NCI-H2196 treated with DMSO at 0.1 percent for 48 hours (cell line): ENCODE results near the gene OR13A1.
"Not testable (repeated sequence)": the region's sequence is repeated elsewhere in the genome, so short reads cannot be mapped to it uniquely, and the experiment has no call there.

Experiments
- DNase-seq: peaks from one replicate; lab custom pipeline; 2025; ENCODE audit not compliant: unreplicated experiment; lab: John Stamatoyannopoulos, UW

Gene OR13A1, protein sequence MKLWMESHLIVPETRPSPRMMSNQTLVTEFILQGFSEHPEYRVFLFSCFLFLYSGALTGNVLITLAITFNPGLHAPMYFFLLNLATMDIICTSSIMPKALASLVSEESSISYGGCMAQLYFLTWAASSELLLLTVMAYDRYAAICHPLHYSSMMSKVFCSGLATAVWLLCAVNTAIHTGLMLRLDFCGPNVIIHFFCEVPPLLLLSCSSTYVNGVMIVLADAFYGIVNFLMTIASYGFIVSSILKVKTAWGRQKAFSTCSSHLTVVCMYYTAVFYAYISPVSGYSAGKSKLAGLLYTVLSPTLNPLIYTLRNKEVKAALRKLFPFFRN

DNA sequence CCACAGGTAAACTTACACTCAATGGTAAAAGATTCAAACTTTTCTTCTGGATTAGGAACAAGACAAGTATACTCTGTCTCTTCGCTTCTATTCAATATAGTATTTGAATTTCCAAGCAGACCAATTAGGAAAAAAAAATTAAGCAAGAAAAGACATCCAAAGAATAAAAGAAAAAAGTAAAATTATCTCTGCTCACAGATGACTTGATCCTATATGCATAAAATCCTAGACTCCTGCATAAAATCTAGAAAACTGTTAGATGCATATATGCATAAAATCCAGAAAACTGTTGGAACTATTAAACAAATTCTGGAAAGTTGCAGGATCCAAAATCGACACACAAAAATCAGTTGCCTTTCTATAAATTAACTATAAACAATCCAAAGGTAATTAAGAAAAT, at the start of gene OR13A1:
OR13A1 (minus strand) TSS at position 101 of the 400 bp plus-strand sequence. CDS start 11,186 bp downstream, outside the sequence.
- DNase-seq = no peak

GRCh38 chr10:45361983-45362799, 46.8 kb upstream of the OR13A1 start:
- not testable (repeated sequence) for DNase-seq

GRCh38 chr10:45358961-45359360, 43.6 kb upstream of the OR13A1 start:
- not testable (repeated sequence) for DNase-seq

- DNase-seq = no peak
These were observed 40.1 kb upstream of the OR13A1 start for GRCh38 chr10:45355494-45355893.

GRCh38 chr10:45354261-45354660, 38.9 kb upstream of the OR13A1 start:
- DNase-seq = no peak

- no peak for DNase-seq
These were observed 37.8 kb upstream of the OR13A1 start for GRCh38 chr10:45353186-45353585.

DNA sequence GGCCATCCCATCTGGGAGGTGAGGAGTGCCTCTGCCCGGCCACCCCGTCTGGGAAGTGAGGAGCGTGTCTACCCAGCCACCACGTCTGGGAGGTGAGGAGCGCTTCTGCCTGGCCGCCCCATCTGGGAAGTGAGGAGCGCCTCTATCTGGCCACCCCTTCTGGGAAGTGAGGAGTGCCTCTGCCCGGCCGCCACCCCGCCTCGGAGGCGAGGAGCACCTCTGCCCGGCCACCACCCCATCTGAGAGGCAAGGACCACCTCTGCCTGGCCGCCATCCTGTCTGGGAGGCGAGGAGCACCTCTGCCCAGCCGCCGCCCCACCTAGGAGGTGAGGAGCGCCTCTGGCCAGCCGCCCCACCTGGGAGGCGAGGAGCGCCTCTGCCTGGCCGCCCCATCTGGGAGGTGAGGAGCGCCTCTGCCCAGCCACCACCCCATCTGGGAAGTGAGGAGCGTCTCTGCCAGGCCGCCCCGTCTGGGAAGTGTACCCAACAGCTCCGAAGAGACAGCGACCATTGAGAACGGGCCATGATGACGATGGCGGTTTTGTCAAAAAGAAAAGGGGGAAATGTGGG, 32.9 kb upstream of the OR13A1 start:
- DNase-seq = not testable (repeated sequence)

- not testable (repeated sequence) for DNase-seq
These were observed 32.1 kb upstream of the OR13A1 start for GRCh38 chr10:45347464-45347863.

GRCh38 chr10:45346652-45347335, 31.4 kb upstream of the OR13A1 start:
- not testable (repeated sequence) for DNase-seq

GRCh38 chr10:45340420-45340819, 25.0 kb upstream of the OR13A1 start:
- not testable (repeated sequence) for DNase-seq

DNA sequence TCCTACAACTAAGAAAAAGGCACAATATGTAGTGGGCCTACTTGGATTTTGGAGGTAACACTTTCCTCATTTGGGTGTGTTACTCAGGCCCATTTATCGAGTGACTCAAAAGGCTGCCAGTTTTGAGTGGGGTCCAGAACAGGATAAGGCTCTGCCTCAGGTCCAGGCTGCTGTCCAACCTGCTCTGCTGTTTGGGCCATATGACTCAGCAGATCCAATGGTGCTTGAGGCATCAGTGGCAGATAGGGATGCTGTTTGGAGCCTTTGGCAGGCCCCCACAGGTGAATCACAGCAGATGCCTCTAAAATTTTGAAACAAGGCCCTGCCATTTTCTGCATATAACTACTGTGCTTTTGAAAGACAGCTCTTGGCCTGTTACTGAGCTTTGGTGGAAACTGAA, 24.5 kb upstream of the OR13A1 start:
- no peak for DNase-seq

GRCh38 chr10:45331824-45332223, 16.4 kb upstream of the OR13A1 start:
- DNase-seq = not testable (repeated sequence)

DNA sequence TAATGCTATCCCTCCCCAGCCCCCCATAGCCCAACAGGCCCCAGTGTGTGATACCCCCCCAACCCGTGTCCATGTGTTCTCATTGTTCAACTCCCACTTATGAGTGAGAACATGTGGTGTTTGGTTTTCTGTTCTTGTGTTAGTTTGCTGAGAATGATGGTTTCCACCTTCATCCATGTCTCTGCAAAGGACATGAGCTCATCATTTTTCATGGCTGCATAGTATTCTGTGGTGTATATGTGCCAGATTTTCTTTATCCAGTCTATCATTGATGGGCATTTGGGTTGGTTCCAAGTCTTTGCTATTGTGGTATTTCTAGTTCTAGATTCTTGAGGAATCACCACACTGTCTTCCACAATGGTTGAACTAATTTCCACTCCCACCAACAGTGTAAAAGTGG, 11.5 kb upstream of the OR13A1 start:
- not testable (repeated sequence) for DNase-seq

- DNase-seq = no peak
These were observed 9.7 kb upstream of the OR13A1 start for GRCh38 chr10:45325116-45325515.

- no peak for DNase-seq
These were observed 4.3 kb upstream of the OR13A1 start for GRCh38 chr10:45319702-45320101.

DNA sequence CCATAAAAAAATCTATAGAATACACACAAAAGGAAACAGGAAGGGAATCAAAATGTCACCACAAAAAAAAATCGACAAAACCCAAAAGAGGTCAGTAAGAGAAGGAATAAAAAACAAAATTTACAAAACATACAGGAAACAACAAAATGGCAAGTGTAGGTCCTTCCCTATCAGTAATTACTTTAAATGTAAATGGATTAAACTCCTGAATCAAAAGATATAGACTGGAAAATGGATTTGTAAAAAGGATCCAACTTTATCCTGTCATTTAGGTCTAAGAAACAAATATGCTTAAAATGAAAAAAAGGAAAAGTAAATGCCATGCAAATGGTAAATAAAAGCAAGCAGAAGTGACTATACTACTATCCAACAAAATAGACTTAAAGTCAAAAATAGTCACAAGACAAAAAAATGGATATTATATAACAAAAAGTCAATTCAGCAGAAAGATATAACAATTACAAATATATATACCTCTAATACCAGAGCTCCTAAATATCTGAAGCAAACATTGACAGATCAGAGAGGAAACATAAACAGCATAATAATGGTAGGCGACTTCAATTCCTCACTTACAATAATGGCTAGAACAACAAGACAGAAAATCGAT, 2.0 kb downstream of the OR13A1 start:
- DNase-seq = no peak

- DNase-seq = no peak
These were observed 6.7 kb downstream of the OR13A1 start for GRCh38 chr10:45308707-45309106.

DNA sequence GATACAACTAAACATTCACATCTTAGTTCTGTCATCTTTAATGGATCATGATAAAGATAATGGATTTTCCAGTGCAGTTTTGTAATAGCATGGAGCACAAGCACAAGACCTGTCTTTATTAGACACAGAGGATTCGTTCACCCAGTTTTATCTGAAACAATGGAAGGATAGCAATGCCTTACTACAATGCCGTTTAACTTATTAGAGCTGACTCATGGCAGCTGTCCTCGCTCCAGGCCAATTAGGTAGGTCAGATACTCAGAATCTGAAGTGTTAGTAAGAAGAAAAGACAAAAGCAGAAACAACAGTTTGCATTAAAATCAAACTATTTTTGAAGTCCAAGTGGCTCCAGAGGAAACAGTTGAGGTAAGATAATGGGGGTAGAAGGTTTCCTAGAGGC, 12.8 kb downstream of the OR13A1 start:
- DNase-seq = no peak

GRCh38 chr10:45298341-45298955, 17.0 kb downstream of the OR13A1 start:
- not testable (repeated sequence) for DNase-seq

- DNase-seq = no peak
These were observed 20.7 kb downstream of the OR13A1 start for GRCh38 chr10:45294681-45295080.
